ENCODE measurements around the gene ITIH4.

Gene ITIH4

DNA sequence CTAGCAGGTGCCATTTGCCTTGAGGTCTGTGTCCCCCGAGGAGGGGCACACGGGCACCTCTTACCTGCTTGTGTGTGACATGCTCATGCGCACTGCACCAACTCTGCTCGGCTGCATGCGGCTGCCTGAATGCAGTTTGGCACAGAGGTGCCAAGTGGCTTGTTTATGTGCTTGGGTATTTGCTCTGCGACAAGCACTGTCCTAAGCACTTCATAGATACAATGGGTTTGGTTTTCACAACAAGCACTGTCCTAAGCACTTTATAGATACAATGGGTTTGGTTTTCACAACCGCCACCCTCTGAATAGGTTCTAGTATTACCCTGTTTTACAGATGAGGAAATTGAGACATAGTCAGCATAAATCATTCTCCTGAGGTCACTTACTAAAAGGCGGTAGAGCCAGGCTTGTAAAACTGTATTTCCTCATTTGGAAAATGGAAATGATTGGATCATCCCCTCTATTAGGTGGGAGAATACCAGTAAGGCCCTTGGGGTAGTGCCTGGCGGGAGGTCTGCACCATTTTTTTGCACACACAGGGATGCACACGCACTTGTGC, 487 bp downstream of the ITIH4 start:
- no peak for DNase-seq

DNA sequence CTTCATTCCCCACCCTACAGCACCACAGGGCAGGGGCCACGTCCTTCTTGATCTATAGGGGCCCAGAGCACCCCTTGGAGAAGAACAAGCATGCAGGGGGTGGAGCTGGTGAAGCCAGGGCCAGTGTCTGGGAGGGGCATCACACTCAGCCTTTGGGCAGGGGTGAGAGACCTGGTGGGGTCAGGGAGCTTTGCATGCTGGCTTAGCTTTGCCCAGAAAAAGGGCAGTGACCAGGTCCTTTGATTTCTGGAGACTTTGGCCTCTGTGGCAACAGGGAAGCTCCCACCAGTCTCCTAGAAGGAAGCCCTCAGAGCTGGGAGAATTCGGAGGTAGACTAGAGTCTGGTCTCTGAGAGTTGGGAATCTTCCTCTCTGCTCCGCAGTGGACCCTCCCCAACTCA, 990 bp downstream of the ITIH4 start:
- DNase-seq: no peak

DNA sequence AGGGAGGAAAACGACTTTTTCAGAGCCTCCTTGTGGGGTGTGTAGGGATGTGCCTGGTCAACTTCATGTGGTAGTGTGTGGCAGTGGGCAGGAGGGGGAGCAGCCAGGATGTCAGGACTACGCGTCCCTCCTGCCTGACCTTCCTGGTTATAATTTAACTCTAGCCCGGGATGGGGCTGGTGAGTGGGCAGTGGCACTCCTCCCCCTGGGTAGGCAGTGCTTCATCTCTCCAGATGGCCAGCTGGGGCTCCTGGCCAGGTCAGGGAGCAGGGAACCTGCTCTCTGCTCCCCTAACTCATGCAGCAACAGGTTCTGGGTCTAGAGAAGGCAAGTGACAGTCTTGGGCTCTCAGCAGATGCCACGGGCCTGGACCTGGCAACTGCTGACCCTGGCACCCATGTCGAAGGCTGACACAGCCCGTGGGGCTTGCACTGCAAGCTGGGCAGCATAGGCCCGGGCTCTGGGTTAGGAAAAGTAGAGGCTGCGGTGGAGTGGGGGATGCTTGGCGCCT, 2.6 kb downstream of the ITIH4 start:
- no peak for DNase-seq

DNA sequence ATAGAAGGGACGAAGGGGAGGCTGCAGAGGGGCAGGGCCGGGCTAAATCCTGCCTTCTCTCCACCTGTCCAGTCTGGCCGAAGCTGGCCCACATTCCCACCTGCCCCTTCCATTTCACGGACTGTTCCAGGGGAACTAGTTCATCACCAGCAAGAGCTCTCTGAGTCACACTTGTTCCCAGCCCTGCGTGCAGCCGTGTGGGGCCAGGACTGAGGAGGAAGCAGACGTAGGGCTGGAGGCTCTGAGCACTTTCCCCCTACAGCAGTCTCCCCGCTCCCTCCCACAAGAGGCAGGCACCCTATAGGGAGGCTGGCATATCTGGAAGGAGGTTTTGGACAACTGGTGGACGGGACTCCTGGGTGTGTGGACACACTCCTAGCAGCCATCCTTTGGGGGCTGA, 3.0 kb downstream of the ITIH4 start:
- DNase-seq: no peak

DNA sequence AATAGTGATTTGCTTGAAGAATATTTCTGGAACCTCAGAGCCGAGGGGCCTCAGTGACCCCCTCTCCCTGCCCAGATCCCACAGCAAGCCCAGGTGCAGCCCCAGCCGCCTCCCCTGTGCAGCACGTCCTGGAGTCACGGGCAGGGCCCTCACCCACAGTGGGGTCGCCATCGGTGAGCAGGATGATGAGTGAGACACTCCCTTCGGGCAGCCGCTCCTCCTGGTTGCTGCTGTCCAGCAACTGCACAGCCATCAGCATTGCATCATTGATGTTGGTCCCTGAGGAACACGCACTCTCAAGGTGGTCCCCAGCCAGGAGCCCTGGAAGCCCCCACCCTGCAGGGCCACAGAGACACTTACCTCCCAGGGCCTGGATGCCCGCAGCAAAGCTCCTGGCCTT, 6.4 kb downstream of the ITIH4 start:
- DNase-seq: no peak

DNA sequence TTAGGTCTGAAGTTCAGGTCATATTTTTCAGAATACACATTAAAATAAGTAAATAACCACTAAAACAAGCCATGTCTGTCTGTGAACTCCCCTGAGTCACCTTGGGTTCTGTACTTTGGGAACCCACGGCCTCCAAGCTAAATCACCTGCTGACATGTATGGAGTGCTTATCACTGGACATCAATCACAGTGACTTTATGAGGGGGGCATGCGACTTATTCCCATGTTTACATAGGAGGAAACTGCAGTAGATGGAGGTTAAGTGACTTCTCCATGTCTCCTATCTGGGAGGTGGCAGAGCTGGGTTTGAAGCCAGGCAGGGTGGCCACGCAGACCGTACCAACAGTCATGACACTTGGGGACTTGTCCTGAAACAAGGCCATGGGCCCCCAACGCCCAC, 8.1 kb downstream of the ITIH4 start:
- no peak for DNase-seq

DNA sequence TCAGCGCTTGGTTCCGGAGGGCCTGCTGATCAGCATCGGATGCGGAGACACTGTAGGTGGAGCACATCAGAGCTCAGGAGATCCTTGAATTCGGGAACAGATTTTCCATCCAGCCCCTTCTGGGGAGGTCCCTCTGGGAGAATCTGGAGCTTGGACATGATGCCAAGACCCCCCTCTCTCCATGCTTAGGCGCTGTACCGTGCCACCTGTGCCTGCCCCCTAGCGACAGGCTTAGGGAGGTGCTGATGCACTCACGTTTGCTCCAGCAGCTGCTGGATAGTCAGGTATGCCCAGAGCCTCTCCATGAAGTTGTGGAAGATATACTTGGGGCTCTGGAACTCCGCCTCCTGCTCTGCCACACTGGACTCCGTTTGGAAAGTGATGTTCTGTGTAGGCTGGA, 9.7 kb downstream of the ITIH4 start:
- peak; percentile 26 for DNase-seq

DNA sequence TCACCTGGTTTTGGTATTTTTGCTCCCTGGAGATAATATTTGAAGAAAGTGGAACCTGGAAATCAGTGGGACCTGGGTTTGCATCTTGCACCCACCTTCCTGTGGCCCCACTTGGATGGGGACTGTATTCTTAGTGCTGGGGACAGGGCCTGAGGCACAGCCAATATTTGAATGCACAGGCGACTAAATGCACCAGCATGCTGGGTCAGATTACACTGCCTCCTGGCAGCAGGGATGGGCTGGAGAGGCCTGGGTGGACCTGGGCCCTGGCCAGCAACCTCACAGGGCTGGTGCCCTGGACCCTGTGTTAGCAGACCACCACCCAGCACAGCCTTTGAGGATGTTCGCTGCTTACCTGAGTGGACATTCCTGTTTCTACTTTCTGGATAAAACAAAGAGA, 10.5 kb downstream of the ITIH4 start:
- no peak for DNase-seq

DNA sequence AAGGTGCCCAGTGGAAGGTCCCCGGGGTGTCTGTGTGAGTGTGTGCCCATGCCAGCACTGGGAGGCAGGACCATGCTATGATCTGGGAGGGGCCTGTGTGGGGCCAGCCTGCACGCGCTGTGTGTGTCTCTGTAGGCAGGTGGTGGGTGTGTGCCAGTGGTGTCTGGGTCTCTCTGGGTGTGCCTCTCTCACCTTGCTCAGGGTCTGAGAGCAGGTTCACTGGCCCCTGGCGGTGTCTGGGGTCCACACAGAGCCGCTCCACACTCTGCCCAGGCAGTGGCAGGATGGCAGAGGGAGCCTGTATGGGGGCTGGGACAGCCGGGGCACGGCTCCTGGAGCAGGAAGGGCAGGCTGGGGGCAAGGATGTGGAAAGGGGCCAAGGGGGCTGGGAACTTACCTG, 12.6 kb downstream of the ITIH4 start:
- DNase-seq: no peak

DNA sequence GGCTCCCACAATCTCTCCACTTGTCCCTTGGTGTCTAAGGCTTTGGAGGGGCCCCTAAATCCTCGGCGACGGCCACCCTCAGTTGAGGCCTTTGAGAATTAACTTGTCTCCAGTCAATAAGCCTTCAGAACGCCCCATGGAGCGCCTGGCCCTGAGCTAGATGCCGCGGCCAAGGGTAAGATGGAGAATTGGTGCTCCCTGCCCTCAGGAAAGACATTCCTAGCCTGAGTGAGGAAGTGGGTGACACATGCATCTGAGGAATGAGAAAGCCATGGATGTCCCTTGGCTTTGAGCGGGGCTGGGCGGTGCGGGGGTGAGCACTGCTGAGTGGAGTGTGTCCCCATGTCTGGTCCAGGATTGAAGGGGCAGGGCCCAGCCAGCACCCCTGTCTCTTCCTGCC, 13.3 kb downstream of the ITIH4 start:
- no peak for DNase-seq

DNA sequence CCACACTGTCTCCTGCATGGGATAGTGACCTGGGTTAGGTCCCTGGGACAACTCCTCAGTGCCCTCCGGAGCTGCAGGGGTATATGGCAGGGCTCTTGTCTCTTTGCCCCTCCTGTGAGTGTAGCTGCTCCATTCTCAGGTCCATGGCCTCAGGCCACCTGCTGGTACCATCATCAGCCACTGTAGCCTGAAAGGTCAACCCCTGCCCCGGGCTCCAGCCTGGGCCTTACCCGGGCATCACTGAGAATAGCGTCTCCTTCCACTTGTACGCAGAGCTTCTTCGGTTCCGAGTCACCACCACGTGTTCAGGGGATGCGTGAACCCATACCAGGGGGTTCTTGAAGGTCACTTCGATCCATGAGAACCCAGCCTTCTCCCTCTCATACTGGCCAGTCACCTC, 13.8 kb downstream of the ITIH4 start:
- DNase-seq: no peak

DNA sequence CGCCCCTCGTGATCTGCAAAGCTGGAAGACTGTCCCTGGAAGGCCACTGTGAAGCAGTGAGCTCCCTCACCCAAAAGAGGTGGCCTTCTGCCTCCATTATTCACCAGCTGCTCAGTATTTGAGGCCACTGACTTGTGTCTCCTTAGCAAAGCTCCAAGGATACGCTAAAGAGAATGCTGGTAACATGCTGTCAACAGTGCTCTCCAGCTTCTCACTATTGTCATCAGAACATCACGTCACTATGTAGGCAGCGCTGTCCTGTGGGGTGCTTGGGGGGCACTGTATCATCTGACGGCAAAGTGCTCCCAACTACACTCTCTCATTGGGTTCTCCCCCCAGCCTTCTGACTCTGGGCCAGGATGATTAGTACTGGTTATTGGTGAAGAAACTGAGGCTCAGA, 14.3 kb downstream of the ITIH4 start:
- no peak for DNase-seq

DNA sequence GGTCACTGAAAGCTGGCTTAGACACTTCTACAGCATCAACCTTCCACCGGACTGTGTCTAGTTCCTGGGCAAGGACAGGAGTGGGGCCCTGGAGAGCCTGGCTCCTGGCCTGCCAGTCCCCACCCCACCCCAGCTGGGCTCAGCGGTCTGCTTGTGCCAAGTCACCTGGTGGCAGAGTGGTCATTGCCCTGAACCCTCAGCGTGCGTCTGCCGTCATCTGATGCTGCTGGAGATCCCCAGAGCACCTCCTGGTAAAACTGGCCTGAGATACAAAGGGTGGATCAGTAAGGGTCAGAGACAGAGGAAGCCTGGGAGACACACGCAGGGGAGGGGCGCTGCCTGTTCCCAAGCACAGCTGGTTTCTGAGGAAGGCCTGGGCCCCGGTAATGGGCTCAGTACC, 16.7 kb downstream of the ITIH4 start:
- no peak for DNase-seq

DNA sequence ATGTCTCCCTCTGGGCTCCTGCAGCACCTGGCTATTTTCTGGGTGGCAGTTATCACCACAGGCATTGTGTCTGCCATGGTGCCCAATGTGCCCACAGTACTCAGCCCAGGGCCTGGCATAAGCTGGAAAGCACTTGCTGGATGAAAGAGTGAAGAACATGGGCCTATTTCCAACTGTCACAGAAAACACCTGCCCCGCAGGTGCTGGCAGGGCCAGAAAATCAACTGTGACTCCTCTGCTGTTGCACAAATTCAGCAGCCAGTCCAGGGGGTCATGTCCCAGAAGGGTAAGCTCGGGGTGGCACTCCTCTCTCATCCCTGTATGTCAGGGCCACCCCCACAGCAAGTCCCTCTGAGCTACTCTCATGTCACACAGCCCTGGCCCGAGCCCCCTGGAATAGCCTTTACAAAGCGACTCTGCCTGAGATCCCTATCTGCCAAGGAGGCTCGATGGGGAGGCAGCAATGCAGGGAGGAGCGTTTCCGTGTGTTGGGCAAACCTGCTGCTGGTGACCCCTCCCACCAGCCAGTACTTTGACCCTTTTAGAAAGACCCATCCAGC, 18.9 kb downstream of the ITIH4 start:
- no peak for DNase-seq

DNA sequence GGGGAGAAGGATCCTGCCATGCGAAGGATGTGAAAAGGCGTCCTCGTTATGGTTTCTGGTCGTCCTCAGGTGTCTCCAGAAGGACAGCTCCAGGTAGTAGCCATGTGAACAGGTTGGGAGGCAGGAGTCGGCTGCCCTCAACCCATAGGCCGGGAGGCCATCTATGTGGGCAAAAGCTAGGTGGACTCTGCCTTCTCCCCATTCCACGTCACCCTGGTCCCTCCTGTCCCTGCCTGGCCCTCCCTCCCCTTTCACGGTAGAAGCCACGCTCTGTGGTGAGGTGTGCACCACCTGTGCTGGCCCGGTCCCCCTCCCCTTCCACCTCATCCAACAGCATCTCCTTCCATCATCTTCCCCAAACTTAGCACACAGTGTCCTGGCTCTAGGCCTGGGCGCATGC, 19.5 kb downstream of the ITIH4 start:
- DNase-seq: no peak

DNA sequence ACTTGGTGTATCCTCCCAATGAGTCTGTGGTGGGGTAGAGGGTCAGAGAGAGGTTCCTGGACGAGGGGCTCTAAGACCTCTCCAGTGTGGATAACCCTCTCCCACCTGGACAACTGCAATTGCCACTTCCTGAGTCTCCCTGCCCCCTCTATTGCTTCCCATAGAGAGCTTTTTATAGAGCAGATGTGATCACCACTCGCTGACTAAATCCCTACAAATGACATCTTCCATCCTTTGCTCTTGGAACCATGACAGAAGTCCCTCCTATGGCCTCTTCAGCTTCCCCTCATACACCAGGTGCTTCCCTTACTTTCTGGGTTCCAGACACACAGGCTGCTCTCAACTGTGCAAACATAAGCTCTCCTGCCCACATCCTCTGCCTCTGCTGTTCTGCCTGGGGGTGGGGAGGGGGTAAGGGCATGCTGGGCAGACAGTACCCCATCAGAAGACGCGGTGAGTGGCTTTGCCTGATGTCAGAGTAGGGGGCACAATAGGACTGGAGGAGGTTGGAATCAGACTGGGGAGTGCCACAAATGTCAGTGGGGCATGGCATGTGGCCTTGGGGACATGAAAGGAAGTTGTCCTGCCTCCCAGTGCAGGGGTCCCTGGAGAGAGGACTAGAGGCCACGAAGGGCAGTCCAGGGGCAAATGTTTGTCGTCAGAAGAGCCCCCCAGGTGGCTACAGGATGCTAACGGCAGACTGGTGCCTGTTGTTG, 20.7 kb downstream of the ITIH4 start:
- DNase-seq: no peak

DNA sequence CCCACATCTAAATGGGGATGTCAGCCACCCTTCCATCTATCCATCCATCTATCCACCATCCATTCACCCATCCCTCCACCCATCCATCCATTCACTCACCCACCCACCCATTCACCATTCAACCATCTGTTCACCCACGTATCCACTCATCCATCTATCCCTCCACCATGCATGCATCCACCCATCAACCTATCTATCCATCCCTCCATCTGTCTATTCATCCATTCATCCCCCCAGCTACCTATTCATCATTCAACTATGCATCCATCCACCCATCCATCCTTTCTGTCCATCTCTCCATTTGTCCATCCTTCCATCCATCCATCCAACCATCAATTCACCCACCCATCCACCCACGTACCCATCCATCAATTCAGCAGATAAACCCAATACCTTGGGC, 21.3 kb downstream of the ITIH4 start:
- no peak for DNase-seq

DNA sequence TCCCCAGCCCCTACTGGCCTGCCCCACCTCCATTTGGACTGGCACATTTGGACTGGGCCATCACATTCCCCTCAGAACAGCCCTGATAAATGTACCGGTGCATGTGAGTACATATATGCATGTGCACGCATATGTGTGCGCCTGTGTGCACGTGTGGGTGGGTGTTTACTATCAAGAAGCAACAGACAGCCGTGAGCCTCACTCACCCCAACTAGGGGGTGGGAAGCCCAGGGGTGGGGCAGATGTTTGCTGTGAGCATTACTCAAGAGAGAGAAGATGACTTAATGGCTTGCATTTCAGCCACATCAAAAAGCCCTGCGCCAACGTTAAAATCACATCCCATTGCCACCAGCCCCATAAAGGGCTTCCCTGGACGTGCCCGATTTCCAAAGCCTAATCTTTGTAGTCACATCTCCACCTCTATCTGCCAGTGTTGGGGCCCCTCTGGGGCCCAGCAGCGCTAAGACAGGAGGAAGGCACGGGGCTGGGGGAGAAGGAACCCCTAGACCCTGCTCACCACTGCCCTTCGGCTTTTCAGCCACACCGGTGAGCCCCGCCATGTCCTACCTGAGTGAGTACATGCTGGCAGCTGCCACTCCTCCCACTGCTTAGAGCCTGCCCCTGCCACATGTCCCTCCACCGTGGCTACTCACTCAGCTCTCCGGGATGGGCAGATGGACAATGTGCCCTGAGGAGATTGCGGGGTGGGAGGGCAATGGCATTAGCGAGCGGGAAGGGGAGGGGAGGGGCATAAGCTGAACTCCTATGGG, 25.0 kb downstream of the ITIH4 start:
- no peak for DNase-seq

DNA sequence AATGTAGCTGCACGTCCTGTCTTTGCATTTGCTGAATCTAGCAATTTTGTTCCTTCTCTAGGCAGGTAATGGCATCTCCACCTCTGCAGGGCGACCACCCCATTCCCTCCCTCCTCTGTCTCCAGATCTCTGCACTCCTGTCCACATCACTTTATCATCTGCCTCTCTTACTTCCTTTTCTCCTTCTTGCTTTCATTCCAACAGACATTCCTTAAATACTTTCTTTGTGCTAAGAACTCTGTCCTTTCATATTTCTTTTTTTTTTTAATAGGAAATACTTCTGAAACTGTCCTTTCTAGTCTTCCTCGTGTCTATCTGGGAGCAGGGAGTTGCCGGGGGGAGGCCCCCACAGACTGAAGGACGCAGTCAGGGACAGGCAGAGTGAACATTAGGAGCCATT, 28.6 kb downstream of the ITIH4 start:
- DNase-seq: no peak

DNA sequence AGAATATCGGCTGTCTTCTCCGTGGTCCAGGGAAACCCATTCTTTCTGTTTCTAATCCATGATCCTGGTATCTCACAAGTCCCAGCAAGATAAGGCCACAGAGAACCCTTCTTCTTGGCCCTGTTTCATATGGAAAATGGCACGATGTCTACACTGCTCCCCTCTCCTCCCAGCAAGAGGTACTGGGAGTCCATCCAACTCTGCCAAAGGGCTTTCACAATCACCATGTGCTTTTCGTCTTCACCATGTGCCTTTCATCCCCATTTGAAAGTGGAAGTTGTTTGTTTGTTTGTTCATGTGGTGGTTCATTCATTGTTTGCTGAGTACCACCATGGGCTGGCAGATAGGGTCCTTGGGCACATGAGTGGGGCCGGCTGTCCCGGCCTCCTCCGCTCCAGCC, 30.4 kb downstream of the ITIH4 start:
- DNase-seq: no peak

DNA sequence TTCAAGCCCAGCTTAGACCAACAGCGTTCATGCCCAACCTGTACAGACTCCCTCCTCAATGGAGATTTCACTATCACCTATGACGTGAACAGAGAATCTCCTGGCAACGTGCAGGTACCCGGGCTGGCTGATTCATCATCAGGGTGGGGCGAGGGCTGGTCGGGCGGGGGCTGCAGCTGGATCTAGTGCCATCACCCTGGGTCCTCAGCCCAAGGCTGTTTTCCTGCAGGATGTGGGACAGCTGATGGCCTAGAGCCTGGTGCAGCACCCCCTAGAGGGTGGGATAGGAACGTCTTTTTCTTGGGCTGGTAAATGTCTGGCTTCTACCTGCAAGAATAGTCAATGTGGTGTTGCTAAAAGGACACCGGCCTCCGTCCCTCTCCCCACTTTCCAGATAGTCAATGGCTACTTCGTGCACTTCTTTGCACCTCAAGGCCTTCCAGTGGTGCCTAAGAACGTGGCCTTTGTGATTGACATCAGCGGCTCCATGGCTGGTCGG, 31.4 kb downstream of the ITIH4 start:
- DNase-seq: peak; percentile 41

DNA sequence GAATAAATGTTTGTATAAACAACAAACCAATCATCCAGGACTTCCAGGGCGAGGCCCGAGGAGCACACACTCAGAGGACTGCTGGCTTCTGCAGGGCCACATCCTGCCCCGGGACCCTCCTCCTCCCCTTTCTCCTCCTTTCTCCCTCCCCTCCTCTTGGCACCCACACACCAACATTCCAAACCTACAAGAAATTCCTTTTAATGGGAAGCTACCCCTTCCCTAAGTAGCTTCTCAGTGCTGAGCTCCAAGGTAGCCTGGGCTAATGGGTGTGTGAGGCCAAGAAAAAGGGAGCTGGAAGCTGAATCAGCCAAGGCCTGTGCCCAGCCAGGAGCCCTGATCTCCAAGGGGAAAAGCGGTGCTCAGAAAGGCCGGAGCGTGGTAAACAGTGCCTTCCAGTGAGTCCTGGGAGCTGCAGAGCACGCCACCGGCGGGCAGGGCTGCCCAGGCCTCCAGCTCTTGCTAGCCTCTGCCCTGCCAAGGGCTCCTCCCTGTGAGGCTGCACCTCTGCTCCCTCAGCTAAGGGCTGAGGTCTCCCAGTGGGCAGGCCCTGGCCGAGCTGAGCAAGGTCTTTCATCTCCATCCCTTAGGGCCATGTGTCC, 32.0 kb downstream of the ITIH4 start:
- no peak for DNase-seq

DNA sequence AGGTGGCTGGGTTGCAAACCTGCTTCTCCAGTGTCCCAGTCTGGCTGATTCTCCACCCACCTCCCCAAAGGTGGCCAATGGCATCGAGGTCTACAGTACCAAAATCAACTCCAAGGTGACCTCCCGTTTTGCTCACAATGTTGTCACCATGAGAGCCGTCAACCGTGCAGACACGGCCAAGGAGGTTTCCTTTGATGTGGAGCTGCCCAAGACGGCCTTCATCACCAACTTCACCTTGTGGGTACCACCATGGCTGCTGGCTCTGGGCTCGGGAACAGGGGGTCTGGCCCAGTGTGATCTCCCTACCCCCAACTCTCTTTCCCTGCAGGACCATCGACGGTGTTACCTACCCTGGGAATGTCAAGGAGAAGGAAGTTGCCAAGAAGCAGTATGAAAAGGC, 34.1 kb downstream of the ITIH4 start:
- no peak for DNase-seq

All from activated CD4-positive, alpha-beta T cell treated with anti-CD3 and anti-CD28 coated beads, Interleukin-2, Interleukin-6, amounts not matched to agents 100 ng/mL and 50 ng/mL, durations not matched to agents 16 hours and 8 hours (primary cell).